Endothelial cell of umbilical vein (primary cell): ENCODE results near the gene OTX2. TPM values are rescaled to one million over a fixed set of nuclear protein-coding genes. Genes with fewer than 3 reads are reported as not detected.

Source experiments
- BruUV-seq: library from RNA; stranded (reverse); fragments of 400-500 nt; replicated peaks from 2 replicates; lab custom pipeline; 2021; lab: Mats Ljungman, UMichigan
- CTCF ChIA-PET: fragments of 300-600, 350-600 bp; sonication (Branson Sonifier 250); formaldehyde crosslinking; loops from one replicate; lab custom pipeline; 2021; ENCODE audit warnings: antibody characterized with exemption, inconsistent platforms; lab: Charles Lee
- POLR2A ChIA-PET: fragments of 300-600, 350-600 bp; sonication (Branson Sonifier 250); formaldehyde crosslinking; loops from one replicate; lab custom pipeline; 2021; ENCODE audit warnings: antibody characterized with exemption, inconsistent platforms; lab: Charles Lee
- DNase-seq: peaks from one replicate; pipeline ENCODE4 v3.0.0-alpha.2; 2011; ENCODE audit warnings: low read depth, low spot score
- FAIRE-seq: peaks from 2 replicates; lab custom pipeline; 2011; peaks lifted over from hg19 to GRCh38; lab: Jason Lieb, UNC
- H2AFZ ChIP-seq: 2 replicates; pipeline ENCODE4 v1.6.0; 2012; ENCODE audit warnings: low read depth, low read length, control low read depth, inconsistent platforms
- H3K27ac ChIP-seq: 2 replicates; pipeline ENCODE4 v1.5.1; 2011; ENCODE audit warnings: low read depth, mild to moderate bottlenecking, control low read depth, low read length, moderate library complexity; ENCODE audit not compliant: insufficient read depth
- H3K27me3 ChIP-seq, 2 experiments: 2 replicates each; pipeline versions ENCODE4 v1.6.0 to v1.6.1; 2011; ENCODE audit warnings: low read length in 2 of 2, mixed read lengths in 1 of 2; ENCODE audit not compliant: control insufficient read depth in 2 of 2, insufficient read depth in 2 of 2
- H3K36me3 ChIP-seq, 2 experiments: 2 replicates in 1 of 2; 3 replicates in 1 of 2; pipeline ENCODE4 v1.5.1; 2011; ENCODE audit warnings: low read length in 2 of 2, mild to moderate bottlenecking in 1 of 2, moderate library complexity in 1 of 2; ENCODE audit not compliant: control insufficient read depth in 2 of 2, insufficient read depth in 2 of 2; ENCODE audit errors: extremely low read depth in 1 of 2
- H3K4me1 ChIP-seq: 3 replicates; pipeline ENCODE4 v1.5.1; 2011; ENCODE audit warnings: mild to moderate bottlenecking, low read length; ENCODE audit not compliant: control insufficient read depth, insufficient read depth; ENCODE audit errors: extremely low read depth
- H3K4me2 ChIP-seq: 2 replicates; pipeline ENCODE4 v1.6.1; 2011; ENCODE audit warnings: low read length, control low read depth, mixed read lengths; ENCODE audit not compliant: insufficient read depth
- H3K4me3 ChIP-seq, 3 experiments: fragments of 200-600 bp in 1 of 3; sonication (generic), shearing (Covaris generic) in 1 of 3; replicated peaks in 1 of 3; 2 replicates each; pipeline ENCODE4 v1.5.1; 2011 to 2016; ENCODE audit warnings: control low read depth in 3 of 3, low read length in 3 of 3, mild to moderate bottlenecking in 2 of 3, inconsistent platforms in 1 of 3, low read depth in 1 of 3, moderate library complexity in 1 of 3; ENCODE audit not compliant: insufficient read depth in 1 of 3
- H3K79me2 ChIP-seq: 2 replicates; pipeline ENCODE4 v1.6.0; 2012; ENCODE audit warnings: low read length, inconsistent platforms; ENCODE audit not compliant: control insufficient read depth, insufficient read depth
- H3K9ac ChIP-seq: replicated peaks from 2 replicates; pipeline ENCODE3; 2011; ENCODE audit warnings: low read length, control low read depth; ENCODE audit not compliant: insufficient read depth; ENCODE audit errors: extremely low read depth
- H3K9me1 ChIP-seq: replicated peaks from 3 replicates; pipeline ENCODE4 v1.6.0; 2011; ENCODE audit warnings: mild to moderate bottlenecking, low read length; ENCODE audit not compliant: control insufficient read depth, insufficient read depth; ENCODE audit errors: extremely low read depth
- H3K9me3 ChIP-seq: replicated peaks from 2 replicates; pipeline ENCODE4 v1.5.1; 2012; ENCODE audit warnings: low read length, inconsistent platforms; ENCODE audit not compliant: control insufficient read depth, insufficient read depth
- H4K20me1 ChIP-seq: replicated peaks from 2 replicates; pipeline ENCODE3; 2011; ENCODE audit warnings: mild to moderate bottlenecking, low read length; ENCODE audit not compliant: control insufficient read depth, insufficient read depth; ENCODE audit errors: extremely low read depth
- CTCF ChIP-seq, 2 donors: IDR thresholded peaks; 1 replicate in 1 of 2; 2 replicates in 1 of 2; pipeline ENCODE4 v1.5.1; 2011; ENCODE audit warnings: low read length in 2 of 2, mild to moderate bottlenecking in 2 of 2, moderate library complexity in 2 of 2, control low read depth in 1 of 2, inconsistent platforms in 1 of 2, low read depth in 1 of 2; ENCODE audit not compliant: insufficient read depth in 1 of 2; ENCODE audit errors: extremely low read depth in 1 of 2
- EZH2 ChIP-seq: IDR thresholded peaks from 2 replicates; pipeline ENCODE4 v1.6.1; 2012; ENCODE audit warnings: borderline replicate concordance, low read depth, mild to moderate bottlenecking, moderate library complexity, low read length, inconsistent platforms; ENCODE audit not compliant: severe bottlenecking
- FOS ChIP-seq: IDR thresholded peaks from 2 replicates; pipeline ENCODE4 v1.6.1; 2011; ENCODE audit warnings: mild to moderate bottlenecking, low read length, moderate library complexity, borderline replicate concordance; ENCODE audit not compliant: insufficient read depth
- GATA2 ChIP-seq: IDR thresholded peaks from 2 replicates; pipeline ENCODE4 v1.7.0; 2011; ENCODE audit warnings: low read depth, mild to moderate bottlenecking, moderate library complexity, mixed read lengths, low read length; ENCODE audit not compliant: insufficient read length, insufficient read depth
- JUN ChIP-seq: IDR thresholded peaks from 2 replicates; pipeline ENCODE4 v1.6.1; 2011; ENCODE audit warnings: borderline replicate concordance, low read depth; ENCODE audit not compliant: insufficient read length, insufficient read depth
- MAX ChIP-seq: IDR thresholded peaks from 2 replicates; pipeline ENCODE4 v1.6.1; 2011; ENCODE audit not compliant: insufficient read depth, insufficient read length
- MYC ChIP-seq: IDR thresholded peaks from one replicate; pipeline ENCODE4 v1.6.1; 2011; ENCODE audit warnings: mild to moderate bottlenecking, low read depth, low read length
- POLR2A ChIP-seq: IDR thresholded peaks from 2 replicates; pipeline ENCODE4 v1.6.1; 2012; ENCODE audit warnings: low read depth, mild to moderate bottlenecking, control low read depth, low read length
- POLR2AphosphoS5 ChIP-seq: IDR thresholded peaks from 2 replicates; pipeline ENCODE4 v1.6.1; 2012; ENCODE audit warnings: low read depth, mild to moderate bottlenecking, control low read depth, low read length, moderate library complexity; ENCODE audit not compliant: insufficient read depth
- dilution Hi-C: fragments of 300-500 bp; cut with MboI; formaldehyde crosslinking; loops from one replicate; pipeline ENCODE4 v1.15.0; 2019; ENCODE audit warnings: low sequenced_read_pairs; ENCODE audit not compliant: extremely low pct_ligation_motif_present
- intact Hi-C: fragments of 100-400 bp; cut with micrococcal nuclease; formaldehyde crosslinking; loops from one replicate; pipeline ENCODE4 v1.10.0; 2022
- polyA plus RNA-seq, 4 experiments: library from polyadenylated mRNA; depleted of rRNA in 3 of 4; stranded (reverse) in 3 of 4; unstranded in 1 of 4; fragments of >200 nt; gene quantifications; 2 replicates each; pipeline versions ENCODE4 v1.2.1 to v1.2.3, GENCODE V29; 2011 to 2012; ENCODE audit warnings: missing spikeins in 1 of 4
- total RNA-seq: library from RNA; stranded (reverse); gene quantifications from 2 replicates; pipeline ENCODE4 v1.2.3, GENCODE V29; 2021

OTX2 gene
- total and polyA plus RNA-seq, 2 donors (not counting 3 experiments of a cell fraction or from before 2014, with no cell fraction given), result not detected

- Histone ChIP-seq H3K4me1 (no peaks in the 10 kb centered on the region), H4K20me1 (no peaks in the 10 kb centered on the region), H3K4me3 (no peak overlapping the region), H3K36me3 (no peaks in the 10 kb centered on the region), H2AFZ (no peak overlapping the region), H3K9ac (no peak overlapping the region), H3K27me3 (no peaks in the 10 kb centered on the region), H3K9me1 (no peaks in the 10 kb centered on the region), H3K4me2 (no peak overlapping the region), H3K9me3 (no peaks in the 10 kb centered on the region), H3K27ac (no peak overlapping the region), H3K79me2 (no peaks in the 10 kb centered on the region)
- BruUV-seq, result no TSS peak
- intact Hi-C loops, result no loop called here
- DNase-seq, result no peak
- no peak for FAIRE-seq
- POLR2A ChIA-PET, result no interaction called here
- CTCF ChIA-PET, result no interaction called here
- dilution Hi-C loops, result no loop called here
- TF ChIP-seq POLR2AphosphoS5 (no peak), MAX (no peak), JUN (no peak), MYC (no peak), POLR2A (no peak), CTCF (IDR thresholded peaks at IDR 0.05; ENCODE audit: extremely low read depth in 1 of 2, insufficient read depth in 1 of 2, low read depth in 1 of 2, low read length in 2 of 2) (no peak), EZH2 (no peak), FOS (no peak), GATA2 (no peak)
Observed at GRCh38 chr14:56760164-56760914, 49.9 kb downstream of the OTX2 start.
